Mesenchymal stem cell (in vitro differentiated cells and primary cell): ENCODE results near the gene TMPRSS6.

Source experiments
- DNase-seq: peaks from one replicate; pipeline ENCODE4 v3.0.0-alpha.2; 2013
- H2AFZ ChIP-seq: one replicate; pipeline ENCODE4 v1.6.1; 2013; ENCODE audit warnings: low read depth, mild to moderate bottlenecking, control low read depth, inconsistent platforms, low read length, moderate library complexity
- H2AK5ac ChIP-seq: 2 replicates; pipeline ENCODE4 v1.6.1; 2013; ENCODE audit warnings: low read length, moderate library complexity, mild to moderate bottlenecking, inconsistent platforms; ENCODE audit not compliant: severe bottlenecking
- H2BK120ac ChIP-seq: one replicate; pipeline ENCODE4 v1.6.1; 2013; ENCODE audit warnings: low read depth, mild to moderate bottlenecking, inconsistent platforms, low read length, moderate library complexity
- H2BK12ac ChIP-seq, 2 experiments: one replicate each; pipeline ENCODE4 v1.6.1; 2013; ENCODE audit warnings: inconsistent platforms in 2 of 2, low read length in 2 of 2, mild to moderate bottlenecking in 2 of 2, moderate library complexity in 2 of 2, control low read depth in 1 of 2
- H2BK15ac ChIP-seq: one replicate; pipeline ENCODE4 v1.6.1; 2013; ENCODE audit warnings: mild to moderate bottlenecking, low read depth, inconsistent platforms; ENCODE audit not compliant: poor library complexity, severe bottlenecking
- H2BK5ac ChIP-seq: 2 replicates; pipeline ENCODE4 v1.6.1; 2013; ENCODE audit warnings: low read depth, mild to moderate bottlenecking, low read length, control low read depth, inconsistent platforms; ENCODE audit not compliant: poor library complexity, severe bottlenecking
- H3K14ac ChIP-seq, 2 experiments: one replicate each; pipeline ENCODE4 v1.6.1; 2013; ENCODE audit warnings: inconsistent platforms in 2 of 2, low read length in 2 of 2, control low read depth in 1 of 2, mild to moderate bottlenecking in 1 of 2, moderate library complexity in 1 of 2
- H3K18ac ChIP-seq, 2 experiments: one replicate each; pipeline ENCODE4 v1.6.1; 2013; ENCODE audit warnings: inconsistent platforms in 2 of 2, low read length in 2 of 2, control low read depth in 1 of 2, low read depth in 1 of 2, mild to moderate bottlenecking in 1 of 2
- H3K23ac ChIP-seq, 2 experiments: one replicate each; pipeline ENCODE4 v1.6.1; 2013; ENCODE audit warnings: inconsistent platforms in 2 of 2, low read length in 2 of 2, mild to moderate bottlenecking in 2 of 2, moderate library complexity in 2 of 2, control low read depth in 1 of 2
- H3K27ac ChIP-seq: 2 replicates; pipeline ENCODE4 v1.5.1; 2013; ENCODE audit warnings: mild to moderate bottlenecking, moderate library complexity, low read length, control low read depth, inconsistent platforms; ENCODE audit not compliant: poor library complexity, severe bottlenecking
- H3K27me3 ChIP-seq, 2 experiments: 2 replicates each; pipeline versions ENCODE4 v1.6.1 to v1.7.0; 2013; ENCODE audit warnings: low read length in 2 of 2, mild to moderate bottlenecking in 2 of 2, moderate library complexity in 2 of 2, control low read depth in 1 of 2, inconsistent platforms in 1 of 2; ENCODE audit not compliant: control insufficient read depth in 1 of 2, insufficient read depth in 1 of 2
- H3K36me3 ChIP-seq, 2 experiments: 2 replicates each; pipeline versions ENCODE4 v1.6.1 to v1.7.0; 2013; ENCODE audit warnings: low read length in 2 of 2, control low read depth in 1 of 2, inconsistent platforms in 1 of 2, low read depth in 1 of 2, mild to moderate bottlenecking in 1 of 2; ENCODE audit not compliant: insufficient read depth in 2 of 2, control insufficient read depth in 1 of 2
- H3K4ac ChIP-seq, 2 experiments: one replicate each; pipeline ENCODE4 v1.6.1; 2013; ENCODE audit warnings: inconsistent platforms in 2 of 2, low read length in 2 of 2, mild to moderate bottlenecking in 2 of 2, moderate library complexity in 2 of 2, control low read depth in 1 of 2, low read depth in 1 of 2
- H3K4me1 ChIP-seq: 2 replicates; pipeline ENCODE4 v1.6.1; 2013; ENCODE audit warnings: low read depth, low read length, control low read depth; ENCODE audit not compliant: control insufficient read depth, insufficient read depth
- H3K4me2 ChIP-seq: 2 replicates; pipeline ENCODE4 v1.6.1; 2013; ENCODE audit warnings: low read length, mild to moderate bottlenecking, inconsistent platforms; ENCODE audit not compliant: poor library complexity, severe bottlenecking
- H3K4me3 ChIP-seq, 2 experiments: 2 replicates each; pipeline versions ENCODE4 v1.5.1 to v1.7.0; 2013; ENCODE audit warnings: low read length in 2 of 2, mild to moderate bottlenecking in 2 of 2, control low read depth in 1 of 2, low read depth in 1 of 2; ENCODE audit not compliant: insufficient read depth in 1 of 2
- H3K79me1 ChIP-seq: replicated peaks from 2 replicates; pipeline ENCODE4 v1.6.1; 2013; ENCODE audit warnings: mild to moderate bottlenecking, control low read depth, low read length, inconsistent platforms; ENCODE audit not compliant: poor library complexity, severe bottlenecking
- H3K9ac ChIP-seq: 2 replicates; pipeline ENCODE4 v1.7.0; 2013; ENCODE audit warnings: mild to moderate bottlenecking, low read length, moderate library complexity
- H3K9me3 ChIP-seq: 2 replicates; pipeline ENCODE4 v1.7.0; 2013; ENCODE audit warnings: mild to moderate bottlenecking, low read length; ENCODE audit not compliant: control insufficient read depth
- H4K8ac ChIP-seq: one replicate; pipeline ENCODE4 v1.6.1; 2013; ENCODE audit warnings: inconsistent platforms, mild to moderate bottlenecking, low read length, moderate library complexity
- H4K91ac ChIP-seq: one replicate; pipeline ENCODE4 v1.6.1; 2013; ENCODE audit warnings: mild to moderate bottlenecking, low read length, inconsistent platforms
- WGBS: methylation state at CpG from one replicate; pipeline ENCODE4 v1.1.7; 2013; ENCODE audit warnings: mixed read lengths; 5-methylcytosine and 5-hydroxymethylcytosine counted together

The TMPRSS6 gene

DNA sequence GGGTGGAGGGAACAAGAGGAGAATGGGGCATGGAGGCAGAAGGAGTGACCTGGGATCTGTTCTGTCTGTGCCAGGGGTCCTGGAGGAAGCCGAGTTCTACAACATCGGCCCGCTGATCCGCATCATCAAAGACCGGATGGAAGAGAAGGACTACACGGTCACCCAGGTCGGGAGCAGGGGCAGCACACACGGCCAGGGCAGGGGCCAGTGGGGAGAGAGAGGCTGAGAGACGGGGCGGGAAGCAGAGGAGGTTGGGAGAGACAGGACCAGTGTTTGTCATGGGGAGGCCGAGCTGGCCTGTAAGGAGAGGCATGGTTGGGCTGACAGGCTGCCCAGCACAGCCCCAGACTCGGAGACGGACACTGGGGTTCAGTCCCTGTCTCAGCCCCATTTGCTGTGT is 53.3 kb downstream of the TMPRSS6 start:
- Histone ChIP-seq H3K27ac (no peak overlapping the region), H3K14ac (no peak overlapping the region), H3K4me1 (peaks cover 10% of the 10 kb centered on the region), H3K9me3 (no peaks in the 10 kb centered on the region), H3K4me3 (no peak overlapping the region), H2BK120ac (no peak overlapping the region), H3K18ac (no peak overlapping the region), H3K9ac (no peak overlapping the region), H2BK12ac (no peak overlapping the region), H3K4ac (no peak overlapping the region), H2BK15ac (no peak overlapping the region), H3K4me2 (no peak overlapping the region), H2BK5ac (no peak overlapping the region), H2AFZ (no peak overlapping the region), H3K36me3 (peaks cover 65 to 80% of the 10 kb centered on the region in 2 experiments), H3K79me1 (peaks cover 14% of the 10 kb centered on the region), H4K91ac (no peak overlapping the region), H3K23ac (no peak overlapping the region), H2AK5ac (no peak overlapping the region), H4K8ac (no peak overlapping the region), H3K27me3 (no peaks in the 10 kb centered on the region)
- no peak for DNase-seq
- WGBS, result 96% methylated on average over 13 of the region's 13 CpGs

DNA sequence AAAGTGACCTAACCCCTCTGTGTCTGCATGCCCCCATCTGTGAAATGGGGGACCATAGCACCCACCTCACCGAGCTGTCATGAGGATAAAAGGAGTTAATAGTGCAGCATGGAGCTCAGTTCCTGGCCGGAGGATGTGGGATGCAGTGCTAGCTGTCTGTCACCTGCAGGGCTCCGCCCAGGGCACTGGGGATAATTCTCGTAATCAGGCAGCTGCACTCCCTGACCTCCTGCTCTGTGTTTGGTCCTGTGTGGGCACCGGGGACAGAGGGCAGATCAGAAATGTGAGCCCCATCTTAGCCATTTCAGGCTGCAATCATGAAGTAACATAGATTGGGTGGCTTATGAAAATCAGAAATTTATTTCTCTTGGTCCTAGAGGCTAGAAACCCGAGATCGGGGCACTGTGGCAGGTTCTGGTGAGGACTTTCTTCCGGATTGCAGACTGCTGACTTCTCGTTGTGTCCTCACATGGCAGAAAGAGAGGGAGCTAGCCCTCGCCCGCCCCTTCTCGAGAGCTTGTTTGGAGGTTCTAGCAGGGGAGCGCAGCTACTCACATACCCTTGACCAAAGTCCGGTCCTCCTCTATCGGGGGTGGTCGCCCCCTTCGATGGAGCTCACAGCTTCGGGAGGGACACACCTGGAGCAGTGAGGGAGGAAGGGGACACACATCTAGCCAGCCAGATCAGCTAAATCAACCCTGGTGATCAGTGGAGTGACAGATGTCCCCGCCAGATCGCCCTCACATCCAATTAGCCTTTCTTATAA is 54.7 kb downstream of the TMPRSS6 start:
- Histone ChIP-seq H3K27me3 (no peaks in the 10 kb centered on the region), H3K27ac (no peak overlapping the region), H3K4me3 (no peak overlapping the region), H3K23ac (no peak overlapping the region), H2BK120ac (no peak overlapping the region), H3K4me1 (peaks cover 10% of the 10 kb centered on the region), H2AK5ac (no peak overlapping the region), H2BK5ac (no peak overlapping the region), H3K4me2 (no peak overlapping the region), H3K4ac (no peak overlapping the region), H3K18ac (no peak overlapping the region), H3K9ac (no peak overlapping the region), H4K91ac (no peak overlapping the region), H2AFZ (no peak overlapping the region), H3K36me3 (peaks cover 59 to 66% of the 10 kb centered on the region in 2 experiments), H2BK12ac (no peak overlapping the region), H3K14ac (no peak overlapping the region), H4K8ac (no peak overlapping the region), H2BK15ac (no peak overlapping the region), H3K9me3 (no peaks in the 10 kb centered on the region), H3K79me1 (peaks cover 14% of the 10 kb centered on the region)
- WGBS, result 94% methylated on average over 20 of the region's 20 CpGs
- DNase-seq, result no peak

DNA sequence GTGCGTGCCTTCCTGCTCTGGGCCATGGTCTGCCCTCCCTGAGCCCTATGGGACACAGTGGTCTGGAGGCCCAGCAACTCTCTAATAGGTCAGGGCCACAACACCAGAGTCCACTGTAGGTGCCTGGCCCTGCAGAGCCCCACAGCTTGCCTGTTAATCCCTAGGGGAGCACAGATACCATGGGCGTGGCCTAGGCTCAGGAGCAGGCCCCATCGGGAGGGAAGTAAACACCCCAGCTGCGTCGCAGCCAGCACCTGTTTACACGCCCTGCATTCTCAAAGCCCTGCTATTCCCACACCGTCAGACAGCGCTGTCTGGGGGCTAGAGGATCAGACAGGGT is 55.5 kb downstream of the TMPRSS6 start:
- H3K27ac ChIP-seq, result no peak overlapping the region
- H3K9me3 ChIP-seq, result no peaks in the 10 kb centered on the region
- no peak overlapping the region for H3K4me2 ChIP-seq
- no peaks in the 10 kb centered on the region for H3K27me3 ChIP-seq
- H3K14ac ChIP-seq, result no peak overlapping the region
- no peak overlapping the region for H2AFZ ChIP-seq
- no peak overlapping the region for H4K91ac ChIP-seq
- no peak overlapping the region for H2BK120ac ChIP-seq
- H3K4me1 ChIP-seq, result peaks cover 10% of the 10 kb centered on the region
- H3K4ac ChIP-seq, result no peak overlapping the region
- peaks cover 51 to 58% of the 10 kb centered on the region in 2 experiments for H3K36me3 ChIP-seq
- H2AK5ac ChIP-seq, result no peak overlapping the region
- peaks cover 14% of the 10 kb centered on the region for H3K79me1 ChIP-seq
- H3K9ac ChIP-seq, result no peak overlapping the region
- H2BK5ac ChIP-seq, result no peak overlapping the region
- no peak overlapping the region for H3K18ac ChIP-seq
- no peak overlapping the region for H3K23ac ChIP-seq
- WGBS, result 90% methylated on average over 8 of the region's 8 CpGs
- DNase-seq, result no peak
- no peak overlapping the region for H2BK15ac ChIP-seq
- no peak overlapping the region for H3K4me3 ChIP-seq
- H4K8ac ChIP-seq, result no peak overlapping the region
- no peak overlapping the region for H2BK12ac ChIP-seq

DNA sequence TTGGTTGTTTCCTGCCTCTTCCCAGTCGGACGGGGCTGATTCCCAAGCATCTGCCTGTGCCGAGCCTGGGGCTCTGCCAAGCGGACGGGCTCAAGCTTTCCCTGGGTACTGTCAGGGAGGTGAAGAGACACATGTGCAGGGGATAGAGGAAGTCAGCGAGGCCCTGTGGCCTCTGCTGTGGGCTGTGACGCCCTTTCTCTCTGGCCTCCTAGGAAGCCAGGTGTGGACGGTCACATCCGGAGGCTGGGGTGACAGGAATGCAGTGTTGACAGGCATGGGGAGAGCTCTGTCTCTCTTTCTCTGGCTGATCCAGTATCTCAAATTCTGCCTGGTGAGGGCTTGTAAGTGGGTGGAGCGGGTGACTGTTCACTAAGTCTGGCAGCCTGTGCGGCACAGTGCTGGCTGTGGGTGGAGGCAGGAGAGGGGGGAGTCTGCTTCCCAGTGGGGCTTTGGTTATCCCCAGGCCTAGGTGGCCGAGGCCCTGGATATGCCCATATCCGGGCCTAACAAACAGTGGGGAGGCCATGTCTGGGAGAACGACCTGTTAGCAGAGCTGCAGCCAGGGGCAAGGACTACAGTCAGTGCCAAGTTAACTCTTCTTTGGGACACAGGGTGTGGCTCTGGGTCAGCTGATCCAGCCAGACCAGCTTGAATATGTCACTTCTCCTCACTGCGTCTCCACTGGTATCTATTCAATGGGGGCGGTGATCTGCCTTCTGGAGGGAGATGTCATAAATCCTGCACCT is 56.0 kb downstream of the TMPRSS6 start:
- H3K4me3 ChIP-seq, result no peak overlapping the region
- no peak overlapping the region for H2BK5ac ChIP-seq
- 92% methylated on average over 16 of the region's 16 CpGs for WGBS
- H4K91ac ChIP-seq, result no peak overlapping the region
- H3K14ac ChIP-seq, result no peak overlapping the region
- H2BK120ac ChIP-seq, result no peak overlapping the region
- H3K4me2 ChIP-seq, result no peak overlapping the region
- no peak overlapping the region for H4K8ac ChIP-seq
- DNase-seq, result no peak
- H3K4ac ChIP-seq, result no peak overlapping the region
- H2AK5ac ChIP-seq, result no peak overlapping the region
- H3K4me1 ChIP-seq, result peaks cover 10% of the 10 kb centered on the region
- no peak overlapping the region for H2BK12ac ChIP-seq
- H2BK15ac ChIP-seq, result no peak overlapping the region
- no peak overlapping the region for H3K23ac ChIP-seq
- no peak overlapping the region for H3K27ac ChIP-seq
- H2AFZ ChIP-seq, result no peak overlapping the region
- H3K36me3 ChIP-seq, result peaks cover 46 to 53% of the 10 kb centered on the region in 2 experiments
- H3K27me3 ChIP-seq, result no peaks in the 10 kb centered on the region
- no peaks in the 10 kb centered on the region for H3K9me3 ChIP-seq
- H3K18ac ChIP-seq, result no peak overlapping the region
- H3K79me1 ChIP-seq, result peaks cover 14% of the 10 kb centered on the region
- H3K9ac ChIP-seq, result peak overlapping the region; percentile 21
